ENCODE results near the gene CCL21. TPM values are rescaled to one million over a fixed set of nuclear protein-coding genes. Genes with fewer than 3 reads are reported as not detected.

CCL21 gene
- total RNA-seq, 2 experiments from 2014 or later: not detected

DNA sequence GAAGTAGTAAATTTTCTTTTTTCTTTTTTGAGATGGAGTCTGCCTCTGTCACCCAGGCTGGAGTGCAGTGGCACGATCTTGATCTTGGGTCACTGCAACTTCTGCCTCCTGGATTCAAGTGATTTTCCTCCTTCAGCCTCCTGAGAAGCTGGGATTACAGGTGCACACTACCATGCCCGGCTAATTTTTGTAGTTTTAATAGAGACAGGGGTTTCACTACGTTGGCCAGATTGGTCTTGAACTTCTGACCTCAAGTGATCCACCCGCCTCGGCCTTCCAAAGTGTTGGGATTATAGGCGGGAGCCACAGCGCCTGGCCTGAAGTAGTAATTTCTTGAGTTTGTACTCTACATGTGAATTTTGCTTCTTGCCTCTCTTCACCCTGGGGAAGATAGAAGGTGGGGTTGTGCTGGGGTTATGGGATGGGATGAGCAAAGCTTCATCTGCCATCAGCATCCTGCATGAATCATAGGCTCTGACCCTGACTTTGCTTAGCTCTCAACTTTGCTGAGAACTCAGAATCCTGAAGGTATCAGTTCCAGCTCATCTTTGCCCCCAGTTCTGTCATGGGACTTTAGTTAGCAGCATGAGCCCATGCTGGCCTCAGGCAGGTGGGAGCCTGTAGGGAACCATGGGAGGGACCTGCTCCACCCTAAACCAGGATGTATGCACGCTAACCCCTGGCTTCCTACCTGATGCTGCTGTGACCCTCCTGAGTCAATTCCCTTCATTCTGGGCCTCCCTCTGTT, 9.3 kb upstream of the CCL21 start:
- DNase-seq: no peak
- peaks cover 14% of the 10 kb centered on the region for H3K27me3 Mint-ChIP-seq
- H3K9me3 Mint-ChIP-seq: no peaks in the 10 kb centered on the region
- H3K4me1 Mint-ChIP-seq: no peaks in the 10 kb centered on the region
- no peaks in the 10 kb centered on the region for H3K36me3 Mint-ChIP-seq
- H3K27ac Mint-ChIP-seq: no peak overlapping the region
- ATAC-seq (ENCODE audit: low read depth): no peak
- POLR2A ChIA-PET: no interaction called here
- no peak overlapping the region for H3K4me3 Mint-ChIP-seq

DNA sequence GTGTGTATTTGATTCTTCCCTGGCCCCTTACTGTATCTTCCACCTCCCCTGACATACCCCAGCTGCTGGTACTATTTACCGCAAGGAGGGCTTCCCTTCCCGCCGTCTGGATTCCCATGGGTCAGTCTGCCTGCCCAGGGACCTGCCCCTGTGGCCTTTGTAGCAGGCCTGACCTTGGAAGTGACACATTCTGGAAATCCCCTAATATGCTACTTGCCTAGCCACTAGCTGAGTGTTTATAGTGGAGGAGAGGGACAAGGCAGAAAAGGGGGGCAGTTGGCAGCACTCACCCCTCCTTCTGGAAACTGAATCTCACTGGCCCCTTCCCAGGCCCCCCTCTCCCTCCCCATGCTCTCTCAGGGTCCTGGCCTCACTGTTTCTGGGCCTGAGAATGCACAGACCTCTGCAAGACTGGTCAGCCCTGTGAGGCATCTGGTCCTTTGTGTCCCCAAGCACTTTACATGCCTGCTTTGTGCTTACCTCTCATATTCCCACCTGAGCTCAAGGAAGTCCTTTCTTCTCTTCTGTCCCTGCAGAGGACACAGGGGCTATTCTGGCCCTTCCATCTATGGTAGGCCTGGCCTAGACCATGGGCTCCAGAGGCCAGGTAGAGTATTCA, 8.2 kb upstream of the CCL21 start:
- ATAC-seq (ENCODE audit: low read depth) (no peak), DNase-seq (no peak)
- Mint-ChIP-seq H3K4me3 (no peak overlapping the region), H3K36me3 (no peaks in the 10 kb centered on the region), H3K4me1 (no peaks in the 10 kb centered on the region), H3K9me3 (no peaks in the 10 kb centered on the region), H3K27ac (no peak overlapping the region), H3K27me3 (peaks cover 22% of the 10 kb centered on the region)
- POLR2A ChIA-PET: no interaction called here

DNA sequence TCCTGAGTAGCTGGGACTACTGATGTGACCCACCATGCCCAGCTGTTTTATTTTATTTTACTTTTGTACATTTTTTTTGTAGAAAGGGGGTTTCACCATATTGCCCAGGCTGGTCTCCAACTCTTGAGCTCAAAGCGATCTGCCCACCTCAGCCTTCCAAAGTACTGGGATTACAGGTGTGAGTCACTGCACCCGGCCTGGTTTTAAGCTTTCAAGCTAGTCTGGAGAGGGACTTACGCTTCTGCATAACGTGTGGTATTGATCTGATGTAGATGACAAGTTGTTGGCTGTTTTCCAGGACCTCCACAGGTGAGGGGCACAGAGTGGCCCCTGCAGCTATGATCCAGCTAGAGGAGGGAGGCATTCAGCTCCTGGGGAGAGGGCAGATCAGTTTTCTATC, 6.8 kb upstream of the CCL21 start:
- no peak overlapping the region for H3K4me3 Mint-ChIP-seq
- H3K4me1 Mint-ChIP-seq: no peaks in the 10 kb centered on the region
- DNase-seq (no peak), ATAC-seq (ENCODE audit: low read depth) (no peak)
- H3K9me3 Mint-ChIP-seq: no peaks in the 10 kb centered on the region
- POLR2A ChIA-PET: no interaction called here
- no peaks in the 10 kb centered on the region for H3K36me3 Mint-ChIP-seq
- peaks cover 30% of the 10 kb centered on the region for H3K27me3 Mint-ChIP-seq
- no peak overlapping the region for H3K27ac Mint-ChIP-seq

DNA sequence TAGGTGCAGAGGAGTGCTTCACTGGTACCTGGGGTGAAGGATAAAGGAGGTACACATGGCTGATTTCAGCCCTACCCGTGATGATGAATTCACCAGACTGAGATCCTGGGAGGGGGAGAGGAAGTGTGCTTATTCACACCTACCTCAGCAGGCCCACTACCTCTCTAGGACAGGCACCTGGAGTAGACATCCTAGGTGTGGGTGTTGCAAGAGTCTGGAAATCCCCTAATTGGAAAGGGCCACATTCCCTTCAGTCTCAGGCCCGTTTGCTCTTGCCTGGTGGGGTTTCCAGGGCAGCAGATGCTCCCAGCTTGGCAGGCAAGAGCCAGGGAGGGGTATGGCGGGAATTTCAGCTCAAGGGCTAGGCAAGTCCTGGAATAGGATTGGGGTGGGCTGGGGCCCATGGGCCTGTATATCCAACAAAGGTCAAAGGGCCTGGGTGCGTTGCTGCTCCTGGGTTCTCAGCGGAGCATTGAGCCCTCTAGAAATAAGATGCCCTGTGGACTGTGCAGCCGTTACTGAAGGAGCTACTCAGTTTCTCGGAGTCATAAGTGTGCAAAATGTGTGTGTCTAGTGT, 5.8 kb upstream of the CCL21 start:
- no peaks in the 10 kb centered on the region for H3K36me3 Mint-ChIP-seq
- ATAC-seq (ENCODE audit: low read depth): no peak
- POLR2A ChIA-PET: no interaction called here
- H3K9me3 Mint-ChIP-seq: no peaks in the 10 kb centered on the region
- H3K27me3 Mint-ChIP-seq: peaks cover 26% of the 10 kb centered on the region
- no peak for DNase-seq
- H3K27ac Mint-ChIP-seq: no peak overlapping the region
- no peaks in the 10 kb centered on the region for H3K4me1 Mint-ChIP-seq
- no peak overlapping the region for H3K4me3 Mint-ChIP-seq

DNA sequence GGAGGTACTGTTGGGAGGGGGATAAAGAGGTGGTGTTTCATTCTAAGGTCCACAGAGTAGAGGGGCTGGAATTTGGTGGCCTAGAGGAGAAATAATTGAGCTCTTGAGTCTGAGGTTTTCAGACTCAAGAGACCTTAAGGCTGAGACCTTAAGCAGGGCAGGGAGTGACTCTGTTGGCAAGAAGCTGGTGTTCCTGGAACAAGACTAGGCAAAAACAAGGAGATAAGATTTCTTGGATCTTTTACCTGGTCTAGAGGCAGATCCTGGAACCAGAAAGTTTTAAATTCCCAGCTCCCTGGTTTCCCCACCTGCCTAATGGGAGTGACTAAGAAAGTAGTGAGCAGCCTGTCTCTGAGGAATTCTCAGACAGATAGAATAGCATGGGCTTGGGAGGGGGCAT, 4.1 kb upstream of the CCL21 start:
- Mint-ChIP-seq H3K27me3 (peaks cover 21% of the 10 kb centered on the region), H3K4me3 (no peak overlapping the region), H3K27ac (no peak overlapping the region), H3K9me3 (no peaks in the 10 kb centered on the region), H3K4me1 (no peaks in the 10 kb centered on the region), H3K36me3 (no peaks in the 10 kb centered on the region)
- POLR2A ChIA-PET: no interaction called here
- DNase-seq: no peak
- ATAC-seq (ENCODE audit: low read depth): no peak

DNA sequence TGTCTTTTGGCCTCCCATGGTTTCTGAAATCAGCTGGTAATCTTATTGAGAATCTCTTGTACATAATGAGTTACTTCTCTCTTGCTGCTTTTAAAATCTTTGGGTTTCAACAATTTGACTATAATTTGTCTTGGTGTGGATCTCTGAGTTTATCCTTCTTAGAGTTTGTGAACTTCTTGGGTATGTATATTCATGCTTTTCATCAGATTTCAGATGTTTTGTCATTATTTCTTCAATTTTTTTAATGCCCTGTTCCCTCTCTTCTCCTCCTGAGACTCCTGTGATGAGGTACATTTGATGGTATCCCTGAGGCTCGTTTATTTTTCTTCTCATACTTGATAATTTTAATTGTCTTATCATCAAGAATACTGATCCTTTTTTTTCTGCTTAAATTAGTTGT, 2.2 kb upstream of the CCL21 start:
- DNase-seq (no peak), ATAC-seq (ENCODE audit: low read depth) (no peak)
- Mint-ChIP-seq H3K27ac (no peak overlapping the region), H3K4me3 (no peak overlapping the region), H3K9me3 (no peaks in the 10 kb centered on the region), H3K4me1 (no peaks in the 10 kb centered on the region), H3K27me3 (peaks cover 25% of the 10 kb centered on the region), H3K36me3 (no peaks in the 10 kb centered on the region)
- POLR2A ChIA-PET: no interaction called here

DNA sequence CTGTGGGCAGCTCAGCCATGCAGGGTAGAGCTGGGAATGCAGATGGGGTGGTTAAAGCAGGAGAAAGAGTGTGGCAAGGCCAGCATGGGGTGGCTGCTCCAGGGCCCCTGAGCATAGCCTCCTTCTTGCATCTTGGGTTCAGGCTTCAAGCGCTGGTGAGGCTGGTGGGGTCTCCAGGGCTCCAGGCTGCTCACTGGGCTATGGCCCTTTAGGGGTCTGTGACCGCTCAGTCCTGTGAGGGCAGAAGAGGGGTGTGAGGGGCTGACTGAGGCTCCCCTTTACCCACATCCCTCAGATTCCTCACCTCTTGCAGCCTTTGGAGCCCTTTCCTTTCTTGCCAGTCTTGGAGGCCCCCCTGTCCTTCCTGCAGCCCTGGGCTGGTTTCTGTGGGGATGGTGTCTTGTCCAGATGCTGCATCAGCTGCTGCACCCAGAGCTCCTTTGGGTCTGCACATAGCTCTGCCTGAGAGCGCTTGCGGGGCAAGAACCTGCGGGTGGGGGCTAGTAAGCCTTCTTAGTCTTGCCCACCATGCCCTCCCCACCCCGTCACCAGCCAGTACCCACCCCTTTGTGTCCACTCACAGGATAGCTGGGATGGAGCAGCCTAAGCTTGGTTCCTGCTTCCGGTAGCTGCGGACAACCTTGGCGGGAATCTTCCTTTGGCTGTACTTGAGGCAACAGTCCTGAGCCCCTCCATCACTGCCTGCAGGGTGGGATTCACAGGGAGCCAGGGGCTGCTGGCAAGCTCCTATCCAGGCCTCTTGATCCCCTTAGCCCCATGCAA, 549 bp downstream of the CCL21 start:
- ATAC-seq (ENCODE audit: low read depth): no peak
- Mint-ChIP-seq H3K36me3 (no peaks in the 10 kb centered on the region), H3K27ac (no peak overlapping the region), H3K4me3 (no peak overlapping the region), H3K27me3 (peaks cover 24% of the 10 kb centered on the region), H3K4me1 (no peaks in the 10 kb centered on the region), H3K9me3 (no peaks in the 10 kb centered on the region)
- no peak for DNase-seq
- POLR2A ChIA-PET: no interaction called here

DNA sequence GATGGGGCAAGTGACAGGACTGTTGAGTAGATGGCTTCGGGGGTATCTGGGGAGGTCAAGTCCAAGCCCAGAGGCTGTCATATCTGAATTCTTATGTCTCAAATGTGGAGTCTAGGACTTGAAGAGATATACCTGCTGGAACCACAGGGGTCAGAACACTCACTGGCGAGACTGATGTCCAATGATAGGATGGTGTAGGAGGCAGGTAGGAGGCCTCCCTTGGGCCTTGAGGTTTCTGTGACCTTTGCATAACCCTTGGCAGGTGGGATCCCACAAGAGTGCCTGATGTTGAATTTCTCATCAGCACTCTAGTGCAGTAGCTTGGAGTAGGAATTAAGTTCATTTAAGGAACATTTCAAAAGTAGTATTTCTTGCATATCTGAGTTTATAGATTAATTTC, 2.8 kb downstream of the CCL21 start:
- POLR2A ChIA-PET: no interaction called here
- no peak for DNase-seq

DNA sequence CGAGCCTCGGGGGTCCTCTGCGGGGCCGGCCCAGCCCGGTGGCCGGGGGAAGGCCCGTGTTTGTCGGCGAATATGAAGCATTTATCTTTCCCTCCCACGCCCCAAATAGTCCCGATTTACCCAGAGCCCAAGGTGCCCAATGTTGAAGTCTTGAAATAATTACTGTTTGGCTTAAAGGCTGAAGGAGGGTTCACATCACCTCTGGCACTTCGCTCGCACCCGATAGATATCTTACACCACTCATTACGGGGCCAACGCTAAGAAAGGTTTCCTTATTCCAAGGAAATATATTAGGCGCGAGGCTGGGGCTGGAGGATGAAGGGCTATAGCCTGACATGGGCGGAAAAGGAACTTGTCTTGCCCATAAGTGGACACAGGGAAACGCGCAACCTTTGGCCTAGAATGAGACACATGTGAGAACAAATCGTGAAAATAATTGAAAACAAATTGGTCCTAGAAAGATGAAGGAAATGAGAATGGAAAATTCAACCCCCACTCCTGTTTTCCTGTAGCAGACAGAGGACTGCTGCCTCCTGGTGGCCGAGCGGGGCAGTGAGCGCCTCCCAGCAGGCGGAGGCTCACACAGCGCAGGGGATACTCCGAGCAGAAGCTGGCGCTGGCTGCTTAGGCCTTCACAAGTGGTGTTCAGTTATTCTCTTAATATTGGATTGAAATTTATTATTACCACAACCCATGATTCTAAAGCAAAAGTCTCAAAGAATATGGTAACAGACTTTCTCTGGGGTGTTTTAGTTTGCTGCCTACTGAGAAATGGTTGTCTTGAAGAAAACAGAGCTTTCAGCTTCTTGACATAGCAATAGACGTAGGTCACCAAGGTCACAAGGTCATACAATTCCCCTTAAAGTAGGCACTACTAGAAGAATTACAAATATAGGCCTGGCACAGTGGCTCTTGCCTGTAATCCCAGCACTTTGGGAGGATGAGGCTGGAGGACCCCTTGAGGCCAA, 7.9 kb downstream of the CCL21 start:
- Mint-ChIP-seq H3K4me3 (peak overlapping the region; percentile 72), H3K27me3 (peaks cover 22% of the 10 kb centered on the region), H3K9me3 (no peaks in the 10 kb centered on the region), H3K36me3 (no peaks in the 10 kb centered on the region), H3K4me1 (peaks cover 8% of the 10 kb centered on the region), H3K27ac (no peak overlapping the region)
- POLR2A ChIA-PET: no interaction called here
- peak; percentile 82 for DNase-seq
- peak; percentile 70 for ATAC-seq (ENCODE audit: low read depth)

More for the DNA sequence above, 2.8 kb downstream of the CCL21 start:
- no peaks in the 10 kb centered on the region for H3K9me3 Mint-ChIP-seq
- H3K27ac Mint-ChIP-seq: no peak overlapping the region
- peaks cover 16% of the 10 kb centered on the region for H3K27me3 Mint-ChIP-seq
- H3K4me3 Mint-ChIP-seq: no peak overlapping the region
- H3K4me1 Mint-ChIP-seq: peaks cover under 1% of the 10 kb centered on the region
- ATAC-seq (ENCODE audit: low read depth): no peak
- H3K36me3 Mint-ChIP-seq: no peaks in the 10 kb centered on the region

DNA sequence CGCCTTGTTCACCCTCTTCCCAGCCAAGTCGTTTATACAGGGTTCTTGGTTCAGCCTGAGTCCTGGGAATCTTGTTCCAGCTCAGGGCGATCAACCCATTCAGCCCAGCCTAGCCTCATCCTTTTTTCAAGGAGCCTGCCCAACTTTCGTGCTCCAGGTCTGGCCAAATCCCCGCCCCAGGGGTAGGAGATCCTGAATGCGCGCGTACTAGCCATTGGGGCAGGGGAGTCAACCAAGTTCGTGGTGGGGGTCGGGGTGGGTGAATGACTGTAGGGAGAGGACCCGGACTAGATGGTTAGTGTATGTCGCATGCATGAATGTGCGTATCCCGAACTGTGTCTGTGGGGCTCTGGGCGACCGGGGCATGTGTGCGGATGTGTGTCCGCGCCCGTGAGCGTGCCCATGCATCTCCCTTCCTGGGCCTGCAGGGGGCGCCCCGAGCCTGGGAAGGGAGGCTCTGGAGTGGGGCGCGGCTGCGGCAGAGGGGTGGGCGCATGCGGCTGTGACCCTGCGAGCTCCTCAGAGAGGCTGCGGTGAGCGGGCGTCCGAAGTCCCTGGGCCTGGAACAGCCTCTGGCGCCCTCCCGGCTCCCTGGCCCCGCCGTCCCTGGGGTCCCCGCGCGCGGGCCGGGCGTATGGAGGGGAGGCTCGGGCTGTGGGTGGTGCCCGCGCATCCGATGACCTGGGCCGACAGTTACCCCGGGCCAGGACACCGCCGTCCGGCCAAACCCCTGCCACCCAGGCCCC, 8.7 kb downstream of the CCL21 start:
- H3K4me3 Mint-ChIP-seq: peak overlapping the region; percentile 27
- H3K27ac Mint-ChIP-seq: no peak overlapping the region
- peaks cover 8% of the 10 kb centered on the region for H3K4me1 Mint-ChIP-seq
- DNase-seq (peak; percentile 90), ATAC-seq (ENCODE audit: low read depth) (peak; percentile 91)
- no peaks in the 10 kb centered on the region for H3K36me3 Mint-ChIP-seq
- H3K27me3 Mint-ChIP-seq: peaks cover 19% of the 10 kb centered on the region
- POLR2A ChIA-PET: interaction anchor here (0.7 kb wide), 1 partner anchor 32 kb away, joined by 4 read pairs; no protein-coding TSS in a partner anchor
- H3K9me3 Mint-ChIP-seq: no peaks in the 10 kb centered on the region

DNA sequence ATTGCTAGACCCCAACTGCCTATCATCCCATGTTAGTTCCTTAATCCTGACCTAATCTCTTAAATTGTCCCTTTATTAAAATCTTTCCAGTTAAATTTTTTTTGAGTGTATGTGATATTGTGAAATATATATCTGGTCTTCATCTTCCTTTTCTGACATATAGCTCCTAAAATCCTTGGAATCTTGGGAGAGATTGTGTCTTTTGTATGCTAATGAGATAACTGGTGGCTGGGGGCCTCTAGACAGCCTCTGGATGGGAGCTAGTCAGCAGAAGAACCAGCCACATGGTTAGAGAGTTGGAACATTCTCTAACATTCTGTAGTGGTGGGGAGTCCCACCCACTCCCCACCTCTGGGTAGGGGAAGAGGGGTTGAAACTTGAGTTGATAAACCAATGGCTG, 15.1 kb downstream of the CCL21 start:
- ATAC-seq (ENCODE audit: low read depth) (no peak), DNase-seq (no peak)
- Mint-ChIP-seq H3K4me3 (no peak overlapping the region), H3K36me3 (no peaks in the 10 kb centered on the region), H3K27me3 (peaks cover 4% of the 10 kb centered on the region), H3K4me1 (no peaks in the 10 kb centered on the region), H3K27ac (no peak overlapping the region), H3K9me3 (no peaks in the 10 kb centered on the region)
- POLR2A ChIA-PET: no interaction called here

DNA sequence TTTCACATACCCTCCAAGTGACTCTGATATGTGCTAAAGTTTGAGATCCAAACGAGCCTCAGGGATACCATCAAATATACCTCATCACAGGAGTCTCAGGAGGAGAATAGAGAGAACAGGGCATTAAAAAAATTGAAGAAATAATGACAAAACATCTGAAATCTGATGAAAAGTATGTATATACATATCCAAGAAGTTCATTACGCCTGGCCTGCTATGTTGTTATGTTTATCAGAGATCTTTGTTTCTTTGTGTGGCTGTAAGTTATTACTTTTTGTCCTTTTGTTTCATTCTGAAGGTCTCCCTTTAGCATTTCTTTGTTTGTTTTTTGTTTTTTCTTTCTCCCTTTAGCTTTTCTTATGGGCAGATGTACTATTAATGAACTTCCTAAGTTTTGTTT, 16.4 kb downstream of the CCL21 start:
- Mint-ChIP-seq H3K4me1 (no peaks in the 10 kb centered on the region), H3K27me3 (no peaks in the 10 kb centered on the region), H3K36me3 (no peaks in the 10 kb centered on the region), H3K27ac (no peak overlapping the region), H3K9me3 (no peaks in the 10 kb centered on the region), H3K4me3 (no peak overlapping the region)
- no peak for ATAC-seq (ENCODE audit: low read depth)
- DNase-seq: no peak
- POLR2A ChIA-PET: no interaction called here

Data from activated naive CD8-positive, alpha-beta T cell treated with anti-CD3 and anti-CD28 coated beads, Interleukin-2, amount 10 ng/mL, durations not matched to agents 7 days and 5 days (primary cell).